Mammary epithelial cell (primary cell): ENCODE results near the gene ARHGAP15.

Source experiments
- CTCF ChIP-seq, 2 donors: IDR thresholded peaks in 1 of 2; conservative IDR thresholded peaks in 1 of 2; 2 replicates each; pipeline ENCODE4 v1.5.1; 2011 to 2012; ENCODE audit warnings: inconsistent platforms in 2 of 2, low read length in 2 of 2, mild to moderate bottlenecking in 2 of 2, control low read depth in 1 of 2, low read depth in 1 of 2; ENCODE audit not compliant: insufficient read depth in 1 of 2; ENCODE audit errors: extremely low read depth in 1 of 2
- EZH2 ChIP-seq: IDR thresholded peaks from 2 replicates; pipeline ENCODE4 v1.6.1; 2012; ENCODE audit warnings: low read length, inconsistent platforms, borderline replicate concordance

- TF ChIP-seq EZH2, result no peak
- peak in 1 of 2 donors; percentile 4 for TF ChIP-seq CTCF (conservative IDR thresholded peaks at IDR 0.05 in 1 of 2, IDR thresholded peaks at IDR 0.05 in 1 of 2; ENCODE audit: extremely low read depth in 1 of 2, insufficient read depth in 1 of 2, low read depth in 1 of 2, low read length in 2 of 2)
Observed at GRCh38 chr2:143574069-143574468, 444.9 kb downstream of the ARHGAP15 start.
